HG03103 (cell line): ENCODE results near the gene SSU72.

Source experiments
- ATAC-seq: cut with Tn5 transposase; IDR thresholded peaks from one replicate; pipeline ENCODE4 v1.9.1; 2021; ENCODE audit warnings: low read depth; ENCODE audit not compliant: unreplicated experiment

The SSU72 gene

GRCh38 chr1:1612104-1612400 lies 37.4 kb upstream of the SSU72 start:
- no peak for ATAC-seq

GRCh38 chr1:1610796-1611195 lies 36.1 kb upstream of the SSU72 start:
- ATAC-seq, result no peak

GRCh38 chr1:1609822-1610485 lies 35.3 kb upstream of the SSU72 start:
- ATAC-seq, result no peak

- no peak for ATAC-seq
These were observed 31.6 kb upstream of the SSU72 start for GRCh38 chr1:1606232-1606631.

GRCh38 chr1:1605724-1606123 lies 31.1 kb upstream of the SSU72 start:
- ATAC-seq, result no peak

- no peak for ATAC-seq
These were observed 30.4 kb upstream of the SSU72 start for GRCh38 chr1:1605034-1605591.

GRCh38 chr1:1604374-1605033 lies 29.8 kb upstream of the SSU72 start:
- ATAC-seq, result no peak

GRCh38 chr1:1603671-1604373 lies 29.2 kb upstream of the SSU72 start:
- ATAC-seq, result no peak

GRCh38 chr1:1602968-1603506 lies 28.4 kb upstream of the SSU72 start:
- no peak for ATAC-seq

- ATAC-seq, result no peak
These were observed 27.8 kb upstream of the SSU72 start for GRCh38 chr1:1602304-1602967.

- no peak for ATAC-seq
These were observed 27.1 kb upstream of the SSU72 start for GRCh38 chr1:1601564-1602303.

GRCh38 chr1:1600861-1601563 lies 26.3 kb upstream of the SSU72 start:
- no peak for ATAC-seq

- ATAC-seq, result no peak
These were observed 25.5 kb upstream of the SSU72 start, which contains the start of gene FNDC10 for GRCh38 chr1:1599935-1600860. TSS of gene FNDC10 (minus strand) at chr1:1600135. CDS start at chr1:1600015, 120 bp downstream.

GRCh38 chr1:1599030-1599934 lies 24.6 kb upstream of the SSU72 start:
- ATAC-seq, result no peak

GRCh38 chr1:1598720-1599029 lies 24.0 kb upstream of the SSU72 start:
- ATAC-seq, result no peak

GRCh38 chr1:1598051-1598719 lies 23.5 kb upstream of the SSU72 start:
- ATAC-seq, result no peak

- ATAC-seq, result no peak
These were observed 22.7 kb upstream of the SSU72 start for GRCh38 chr1:1597275-1597930.
